Retinal pigment epithelial cell (primary cell): Measurements from ENCODE around the gene ALX4.

Experiments used
- DNase-seq: peaks from one replicate; pipeline ENCODE4 v3.0.0-alpha.2; 2010; ENCODE audit warnings: low read depth
- H3K4me3 ChIP-seq: 2 replicates; pipeline ENCODE4 v1.5.1; 2011; ENCODE audit warnings: mild to moderate bottlenecking, low read length, control low read depth, moderate library complexity
- TF ChIP-seq, protein P1 (sequence below): conservative IDR thresholded peaks from 2 replicates; pipeline ENCODE4 v1.5.1; 2011; ENCODE audit warnings: low read depth, low read length, control low read depth, inconsistent platforms

Gene ALX4

DNA sequence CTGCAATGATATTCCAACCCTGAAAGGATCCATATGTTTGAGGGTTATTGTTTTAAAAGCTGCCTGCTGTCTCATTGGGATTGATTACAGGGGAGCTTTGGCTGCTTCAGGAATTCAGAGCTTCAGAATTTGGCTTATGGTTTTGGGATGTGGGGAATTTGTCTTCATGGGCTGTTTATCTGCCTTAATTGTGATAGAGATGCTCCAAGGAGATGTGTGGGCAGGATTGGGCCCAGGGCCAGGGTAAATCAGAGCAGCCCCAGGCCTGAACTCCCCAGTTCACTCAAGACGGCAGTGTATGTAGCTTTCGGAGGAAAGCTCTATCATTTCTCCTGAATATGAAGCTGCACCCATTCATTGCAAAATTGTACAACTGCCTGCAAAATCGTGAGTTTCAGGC, 88.5 kb downstream of the ALX4 start:
- H3K4me3 ChIP-seq, result no peak overlapping the region
- TF ChIP-seq, protein P1, sequence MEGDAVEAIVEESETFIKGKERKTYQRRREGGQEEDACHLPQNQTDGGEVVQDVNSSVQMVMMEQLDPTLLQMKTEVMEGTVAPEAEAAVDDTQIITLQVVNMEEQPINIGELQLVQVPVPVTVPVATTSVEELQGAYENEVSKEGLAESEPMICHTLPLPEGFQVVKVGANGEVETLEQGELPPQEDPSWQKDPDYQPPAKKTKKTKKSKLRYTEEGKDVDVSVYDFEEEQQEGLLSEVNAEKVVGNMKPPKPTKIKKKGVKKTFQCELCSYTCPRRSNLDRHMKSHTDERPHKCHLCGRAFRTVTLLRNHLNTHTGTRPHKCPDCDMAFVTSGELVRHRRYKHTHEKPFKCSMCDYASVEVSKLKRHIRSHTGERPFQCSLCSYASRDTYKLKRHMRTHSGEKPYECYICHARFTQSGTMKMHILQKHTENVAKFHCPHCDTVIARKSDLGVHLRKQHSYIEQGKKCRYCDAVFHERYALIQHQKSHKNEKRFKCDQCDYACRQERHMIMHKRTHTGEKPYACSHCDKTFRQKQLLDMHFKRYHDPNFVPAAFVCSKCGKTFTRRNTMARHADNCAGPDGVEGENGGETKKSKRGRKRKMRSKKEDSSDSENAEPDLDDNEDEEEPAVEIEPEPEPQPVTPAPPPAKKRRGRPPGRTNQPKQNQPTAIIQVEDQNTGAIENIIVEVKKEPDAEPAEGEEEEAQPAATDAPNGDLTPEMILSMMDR, result no peak
- DNase-seq, result no peak

DNA sequence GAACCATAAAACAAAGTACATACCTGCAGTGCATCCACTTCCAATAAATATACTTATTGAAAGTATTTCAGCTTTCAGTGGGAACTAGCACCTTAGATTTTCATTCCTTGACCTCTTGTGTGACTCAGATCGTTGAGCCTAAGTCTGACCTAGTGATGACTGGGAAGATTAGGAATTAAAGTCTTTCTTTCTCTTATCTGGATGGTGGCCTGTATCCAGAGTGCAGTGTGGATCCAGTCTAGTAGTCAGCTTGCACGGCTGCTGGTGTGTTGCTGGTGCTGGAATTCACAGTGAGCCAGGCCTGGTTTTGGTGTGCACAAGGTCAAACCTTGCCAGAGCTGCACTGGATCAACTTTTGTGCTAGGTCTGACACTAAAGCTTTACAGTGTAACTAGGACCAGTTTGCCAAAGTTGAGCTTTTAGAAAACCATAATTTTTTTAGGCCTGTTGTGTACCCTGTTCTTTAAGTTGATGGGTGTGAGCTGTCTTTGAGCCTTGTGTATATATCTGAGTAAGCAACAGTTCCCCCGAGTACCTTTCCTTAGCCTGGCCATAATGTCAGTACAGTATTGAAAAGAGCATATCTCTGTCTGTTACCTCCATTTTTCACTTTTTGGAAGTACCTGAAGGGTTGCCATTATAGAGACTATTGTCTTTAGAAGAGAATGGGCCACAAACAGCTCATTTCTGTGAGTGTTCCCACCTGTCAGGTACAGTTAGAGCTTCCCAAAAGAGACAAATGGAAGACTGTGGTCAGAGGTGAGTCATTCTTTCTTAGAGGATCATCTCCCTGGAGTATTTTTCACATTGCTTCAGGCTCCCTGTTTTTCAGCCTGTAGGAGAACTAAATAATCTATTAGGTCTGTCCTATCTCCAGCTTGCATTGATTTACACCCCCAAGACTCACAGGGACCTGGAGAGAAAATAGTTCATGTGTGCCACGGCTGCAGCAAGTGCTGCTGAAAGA, 89.8 kb downstream of the ALX4 start:
- TF ChIP-seq, protein P1, result no peak
- no peak for DNase-seq
- H3K4me3 ChIP-seq, result no peak overlapping the region

DNA sequence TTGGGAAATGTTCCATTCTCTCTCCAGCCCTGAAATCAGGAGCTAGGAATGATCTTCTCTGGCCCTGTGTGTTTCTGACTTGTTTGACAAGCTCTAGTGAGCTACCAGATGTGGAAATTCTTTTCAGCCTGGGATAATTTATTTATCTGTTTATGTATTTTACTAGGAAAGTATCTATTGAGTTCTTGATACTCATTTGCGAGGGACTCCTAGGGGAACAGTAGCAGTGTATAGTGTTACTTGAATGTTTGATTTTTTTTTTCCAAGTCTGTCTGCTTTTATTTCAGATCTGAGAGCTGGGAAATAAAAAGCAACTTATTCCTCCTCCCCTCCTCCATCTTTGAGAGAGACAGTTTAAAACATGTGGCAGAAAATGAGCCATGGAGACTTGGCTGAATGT, 92.5 kb downstream of the ALX4 start:
- no peak for DNase-seq
- TF ChIP-seq, protein P1, result no peak
- H3K4me3 ChIP-seq, result no peak overlapping the region

DNA sequence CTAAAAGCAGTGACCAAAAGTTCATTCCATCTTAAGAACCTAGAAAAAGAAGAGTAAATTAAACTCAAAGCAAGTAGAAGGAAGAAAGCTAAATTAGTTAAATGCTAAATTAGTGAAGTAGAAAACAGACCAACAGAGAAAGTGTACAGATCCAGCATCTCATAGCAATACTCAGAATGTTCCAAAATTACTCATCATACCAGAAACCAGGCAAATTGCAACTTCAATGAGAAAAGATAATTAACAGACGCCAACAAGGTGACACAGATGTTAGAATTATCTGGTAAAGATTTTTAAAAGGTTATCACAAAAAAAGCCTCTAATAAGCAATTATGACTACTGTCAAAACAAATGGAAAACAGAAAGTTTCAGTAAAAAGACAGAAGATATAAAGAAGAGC, 96.8 kb downstream of the ALX4 start:
- DNase-seq, result no peak
- no peak overlapping the region for H3K4me3 ChIP-seq
- TF ChIP-seq, protein P1, result no peak

DNA sequence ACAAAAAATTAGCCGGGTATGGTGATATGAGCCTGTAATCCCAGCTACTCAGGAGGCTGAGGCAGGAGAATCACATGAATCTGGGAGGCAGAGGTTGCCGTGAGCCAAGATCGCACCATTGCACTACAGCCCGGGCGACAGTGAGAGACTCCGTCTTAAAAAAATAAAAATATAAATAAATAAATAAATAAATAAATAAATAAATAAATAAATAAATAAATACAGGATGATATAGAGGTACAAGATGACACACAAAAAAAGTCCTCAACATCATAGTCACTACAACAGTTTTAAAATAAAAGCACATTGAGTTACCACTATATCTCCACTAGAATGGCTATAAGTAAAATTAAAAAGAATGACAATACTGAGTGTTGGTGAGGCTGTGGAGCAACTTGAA, 97.8 kb downstream of the ALX4 start:
- no peak for DNase-seq
- TF ChIP-seq, protein P1, result no peak
- H3K4me3 ChIP-seq, result no peak overlapping the region
